Measurements from ENCODE around the gene LARP4.

LARP4 gene

GRCh38 chr12:50529345-50529744, 128.7 kb downstream of the LARP4 start:
- no peak for DNase-seq

Measured in Kasumi-1 (cell line).